Left kidney (tissue), 1 donor: Measurements from ENCODE around the gene CAMTA1. TPM values are rescaled to one million over a fixed set of nuclear protein-coding genes. Genes with fewer than 3 reads are reported as not detected.

ENCODE experiments used
- polyA plus RNA-seq: library from polyadenylated mRNA; unstranded; fragments of 120-200 nt; gene quantifications from one replicate; pipeline ENCODE4 v1.2.1, GENCODE V29; 2013; ENCODE audit not compliant: insufficient read length

The CAMTA1 gene
- polyA plus RNA-seq, 1 donor = 88.8 TPM

Other genes starting within 250 kb of the CAMTA1 start
- gene NOL9, start 230.9 kb upstream of the CAMTA1 start, polyA plus RNA-seq = 28.3 TPM
- not detected for gene TAS1R1, start 230.1 kb upstream of the CAMTA1 start, polyA plus RNA-seq
- gene ZBTB48, start 205.5 kb upstream of the CAMTA1 start, polyA plus RNA-seq = 33.7 TPM
- 13.1 TPM for gene KLHL21, start 182.6 kb upstream of the CAMTA1 start, polyA plus RNA-seq
- gene PHF13, start 171.7 kb upstream of the CAMTA1 start, polyA plus RNA-seq = 25.0 TPM
- 18.3 TPM for gene THAP3, start 160.6 kb upstream of the CAMTA1 start, polyA plus RNA-seq
- gene DNAJC11, start 83.6 kb upstream of the CAMTA1 start, polyA plus RNA-seq = 83.3 TPM